Mucosa of rectum (tissue), 2 donors: ENCODE data around the gene GLB1L2.

Experiments
- H3K27ac ChIP-seq, 2 donors: one replicate each; pipeline ENCODE4 v1.7.0; 2013; ENCODE audit warnings: inconsistent platforms in 2 of 2, low read depth in 2 of 2, low read length in 2 of 2
- H3K27me3 ChIP-seq, 2 donors: one replicate each; pipeline ENCODE4 v1.7.0; 2013; ENCODE audit warnings: low read length in 2 of 2; ENCODE audit not compliant: control insufficient read depth in 2 of 2, insufficient read depth in 2 of 2
- H3K36me3 ChIP-seq, 2 donors: one replicate each; pipeline ENCODE4 v1.7.0; 2013; ENCODE audit warnings: low read length in 2 of 2; ENCODE audit not compliant: control insufficient read depth in 2 of 2, insufficient read depth in 2 of 2
- H3K4me1 ChIP-seq, 2 donors: one replicate each; pipeline ENCODE4 v1.7.0; 2013; ENCODE audit warnings: low read length in 2 of 2, mild to moderate bottlenecking in 1 of 2; ENCODE audit not compliant: control insufficient read depth in 2 of 2, insufficient read depth in 2 of 2
- H3K4me3 ChIP-seq, 2 donors: one replicate each; pipeline ENCODE4 v1.7.0; 2013; ENCODE audit warnings: low read length in 2 of 2
- H3K9ac ChIP-seq, 2 donors: one replicate each; pipeline ENCODE4 v1.7.0; 2013; ENCODE audit warnings: low read length in 2 of 2, low read depth in 1 of 2, mild to moderate bottlenecking in 1 of 2
- H3K9me3 ChIP-seq, 2 donors: one replicate each; pipeline ENCODE4 v1.7.0; 2013; ENCODE audit warnings: low read length in 2 of 2; ENCODE audit not compliant: control insufficient read depth in 2 of 2
- donor health status: healthy.
- donor health status: Normal muscosa, but diverticular disease.

The GLB1L2 gene

DNA sequence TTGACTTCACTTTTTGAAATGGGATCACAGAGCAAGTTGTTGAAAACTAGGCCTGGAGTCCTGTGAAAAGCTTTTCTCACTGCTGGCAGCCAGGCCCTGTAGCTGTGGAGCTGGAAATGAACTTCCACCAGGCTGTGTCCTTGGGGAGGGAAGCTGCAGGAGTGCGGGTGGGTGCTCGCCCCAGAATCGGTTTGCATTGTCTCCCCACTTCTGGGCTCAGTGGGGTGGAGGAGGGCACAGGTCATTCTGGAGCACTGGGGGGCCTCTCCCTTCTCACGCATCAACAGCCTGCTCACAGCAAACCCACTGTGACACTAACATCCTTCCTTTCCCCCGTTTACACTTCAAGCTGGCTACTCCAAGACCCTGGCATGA lies 15.2 kb downstream of the GLB1L2 start:
- no peak overlapping the region for H3K27ac ChIP-seq
- no peak overlapping the region for H3K4me3 ChIP-seq
- H3K9ac ChIP-seq, result no peak overlapping the region
- H3K36me3 ChIP-seq, result no peaks in the 10 kb centered on the region
- H3K27me3 ChIP-seq, result no peaks in the 10 kb centered on the region
- H3K9me3 ChIP-seq, result no peaks in the 10 kb centered on the region
- no peaks in the 10 kb centered on the region for H3K4me1 ChIP-seq

DNA sequence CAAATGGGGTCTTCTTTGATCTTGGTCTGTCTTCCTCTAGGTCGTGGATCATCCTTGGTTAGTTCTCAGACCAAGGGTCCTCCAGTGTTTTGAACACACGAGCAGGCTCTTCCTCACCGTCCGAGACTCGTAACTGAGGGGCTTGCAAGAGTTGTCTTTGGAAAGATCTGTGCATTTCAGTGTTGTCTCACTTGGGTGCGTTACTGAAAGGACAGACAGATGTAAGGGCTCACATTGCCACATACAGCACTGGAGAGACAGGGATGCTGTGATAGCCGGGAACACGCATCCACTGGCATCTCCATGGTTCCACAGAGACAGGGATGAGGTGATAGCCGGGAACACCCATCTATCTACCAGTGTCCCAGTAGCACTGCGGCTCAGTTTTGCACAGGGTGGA lies 15.7 kb downstream of the GLB1L2 start:
- no peak overlapping the region for H3K27ac ChIP-seq
- H3K9me3 ChIP-seq, result no peaks in the 10 kb centered on the region
- H3K36me3 ChIP-seq, result no peaks in the 10 kb centered on the region
- no peaks in the 10 kb centered on the region for H3K4me1 ChIP-seq
- no peak overlapping the region for H3K4me3 ChIP-seq
- no peaks in the 10 kb centered on the region for H3K27me3 ChIP-seq
- no peak overlapping the region for H3K9ac ChIP-seq

DNA sequence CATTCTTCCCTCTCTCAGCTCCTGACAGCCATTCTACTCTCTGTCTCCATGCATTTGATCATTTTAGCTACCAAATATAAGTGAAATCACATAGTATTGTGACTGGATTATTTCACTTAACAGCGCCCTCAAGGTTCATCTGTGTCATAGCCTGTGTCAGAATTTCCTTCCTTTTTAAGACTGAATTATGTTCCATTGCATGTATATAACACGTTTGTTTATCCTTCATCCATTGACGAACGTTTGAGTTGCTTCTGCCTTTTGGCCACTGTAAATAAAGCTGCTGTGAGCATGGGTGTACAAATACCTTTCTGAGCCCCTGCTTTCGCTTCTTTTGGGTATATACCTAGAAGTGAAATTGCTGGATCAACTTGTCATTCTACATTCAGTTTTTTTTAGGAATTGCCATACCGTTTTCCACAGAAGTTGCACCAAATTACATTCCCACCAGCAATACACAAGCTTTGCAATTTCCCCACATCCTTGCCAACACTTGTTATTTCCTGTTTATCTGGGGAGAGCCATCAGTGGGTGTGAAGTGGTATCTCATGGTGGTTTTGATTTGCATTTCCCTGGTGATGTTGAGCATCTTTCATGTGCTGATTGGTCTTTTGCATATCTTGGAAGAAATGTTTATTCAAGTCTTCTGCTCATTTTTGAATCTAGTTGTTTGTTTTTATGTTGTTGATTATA lies 17.5 kb downstream of the GLB1L2 start:
- Histone ChIP-seq H3K9ac (no peak overlapping the region), H3K27me3 (no peaks in the 10 kb centered on the region), H3K4me3 (no peak overlapping the region), H3K36me3 (no peaks in the 10 kb centered on the region), H3K9me3 (no peaks in the 10 kb centered on the region), H3K27ac (no peak overlapping the region), H3K4me1 (no peaks in the 10 kb centered on the region)

DNA sequence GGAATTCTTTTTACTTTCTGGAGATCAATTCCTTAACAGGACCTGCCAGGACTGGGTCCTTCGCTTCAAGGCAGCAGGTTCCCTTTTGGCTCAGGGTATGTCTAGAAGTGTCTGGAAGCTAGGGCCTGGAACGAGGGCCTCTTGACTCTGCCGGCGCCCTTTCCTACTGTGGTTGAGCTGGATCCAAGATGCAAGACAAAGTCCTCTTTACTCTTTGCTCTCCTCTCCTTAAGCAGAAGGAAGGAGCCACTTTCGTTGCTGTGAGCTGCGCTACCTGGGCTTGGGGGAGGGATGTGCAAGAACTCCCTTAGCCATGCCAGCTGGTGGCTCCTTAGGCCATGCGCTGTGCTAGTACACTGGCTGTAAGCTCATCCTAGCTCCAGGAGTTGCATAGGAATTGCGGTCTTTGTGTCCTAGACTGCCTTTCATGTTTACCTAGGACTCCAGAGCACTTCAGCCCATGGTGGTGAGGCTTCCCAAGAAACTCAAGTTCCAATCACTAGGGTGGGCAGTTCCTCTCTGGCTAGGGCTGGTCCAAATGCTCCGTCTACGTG lies 18.1 kb downstream of the GLB1L2 start:
- Histone ChIP-seq H3K27me3 (no peaks in the 10 kb centered on the region), H3K9me3 (no peaks in the 10 kb centered on the region), H3K27ac (no peak overlapping the region), H3K36me3 (no peaks in the 10 kb centered on the region), H3K9ac (no peak overlapping the region), H3K4me3 (no peak overlapping the region), H3K4me1 (no peaks in the 10 kb centered on the region)

DNA sequence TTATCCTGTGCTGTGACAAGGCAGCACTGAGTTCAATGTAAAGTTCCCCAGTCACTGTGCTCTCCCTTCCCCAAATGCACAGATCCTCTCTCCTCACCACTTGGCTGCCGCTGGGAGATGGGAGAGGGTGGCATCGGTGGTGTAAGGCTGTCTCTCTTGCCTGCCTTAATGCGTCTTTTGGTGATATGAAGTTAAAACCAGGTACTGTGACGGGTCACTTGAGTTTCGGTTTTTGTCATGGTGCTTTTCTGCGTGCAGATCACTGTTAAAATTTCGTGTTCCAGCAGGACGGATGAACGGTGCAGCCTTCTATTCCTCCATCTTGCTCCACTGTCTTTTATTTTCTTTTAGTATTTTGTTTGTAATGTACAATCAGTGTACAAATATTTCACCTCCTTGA lies 18.6 kb downstream of the GLB1L2 start:
- Histone ChIP-seq H3K9ac (no peak overlapping the region), H3K9me3 (no peaks in the 10 kb centered on the region), H3K4me3 (no peak overlapping the region), H3K27me3 (no peaks in the 10 kb centered on the region), H3K27ac (no peak overlapping the region), H3K36me3 (no peaks in the 10 kb centered on the region), H3K4me1 (no peaks in the 10 kb centered on the region)

DNA sequence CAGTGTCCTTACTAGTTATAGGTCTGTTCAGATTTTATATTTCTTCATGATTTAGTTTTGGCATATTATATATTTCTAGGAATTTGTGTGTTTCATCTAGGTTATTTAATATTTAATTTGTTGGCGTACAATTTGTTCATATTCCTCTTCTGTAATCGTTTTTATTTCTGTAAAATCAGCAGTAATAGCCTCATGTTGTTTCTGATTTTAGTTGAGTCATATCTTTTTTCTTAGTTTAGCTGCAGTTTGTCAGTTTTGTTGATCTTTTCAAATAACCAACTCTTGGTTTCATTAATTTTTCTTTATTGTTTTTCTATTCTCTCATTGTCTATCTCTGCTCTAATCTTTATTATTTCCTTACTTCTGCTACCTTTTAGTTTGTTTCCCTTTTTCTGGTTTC lies 20.3 kb downstream of the GLB1L2 start:
- peaks cover 0 to 1% of the 10 kb centered on the region in 2 donors for H3K4me1 ChIP-seq
- H3K4me3 ChIP-seq, result no peak overlapping the region
- H3K27me3 ChIP-seq, result no peaks in the 10 kb centered on the region
- H3K27ac ChIP-seq, result no peak overlapping the region
- no peaks in the 10 kb centered on the region for H3K36me3 ChIP-seq
- H3K9ac ChIP-seq, result no peak overlapping the region
- H3K9me3 ChIP-seq, result no peaks in the 10 kb centered on the region

DNA sequence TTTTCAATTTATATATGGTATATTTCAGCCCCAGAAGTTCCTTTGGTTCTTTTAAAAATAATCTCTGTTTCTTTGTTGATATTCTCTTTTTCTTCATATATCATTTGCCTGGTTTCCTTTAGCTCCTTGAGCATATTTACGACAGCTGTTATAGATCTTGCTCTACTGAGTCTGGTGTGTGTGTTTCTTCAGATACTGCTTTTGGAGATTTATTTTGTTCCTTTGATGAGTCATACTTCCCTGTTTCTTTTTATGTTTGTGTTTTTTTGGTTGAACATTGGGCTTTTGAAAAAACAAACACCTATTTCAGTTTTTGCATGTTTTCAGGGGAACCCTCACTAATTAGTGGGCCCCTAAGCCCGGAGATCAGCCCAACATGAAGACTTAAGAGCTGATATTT lies 23.3 kb downstream of the GLB1L2 start:
- Histone ChIP-seq H3K9ac (no peak overlapping the region), H3K27me3 (no peaks in the 10 kb centered on the region), H3K27ac (no peak overlapping the region), H3K36me3 (peaks cover 0 to 2% of the 10 kb centered on the region in 2 donors), H3K4me3 (no peak overlapping the region), H3K9me3 (no peaks in the 10 kb centered on the region), H3K4me1 (peaks cover 2 to 5% of the 10 kb centered on the region in 2 donors)

DNA sequence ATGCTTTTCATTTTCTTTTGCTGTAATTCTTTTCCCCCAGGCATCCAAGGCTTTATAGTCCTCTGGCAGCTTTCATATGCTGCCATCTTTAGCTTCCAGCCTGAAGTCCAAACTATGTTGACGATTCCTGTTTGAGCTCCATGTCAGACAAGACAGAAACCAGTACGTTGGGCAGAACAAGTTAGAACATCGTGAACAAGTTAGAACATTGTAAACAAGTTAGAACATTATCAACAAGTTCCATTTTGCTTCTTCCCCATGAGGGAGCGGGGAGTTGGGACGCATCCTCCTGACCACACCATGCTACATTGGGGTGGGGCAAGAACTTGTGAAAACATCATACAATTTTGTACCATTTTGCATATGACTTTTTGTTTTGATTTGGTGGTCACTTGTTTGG lies 23.9 kb downstream of the GLB1L2 start:
- Histone ChIP-seq H3K4me3 (no peak overlapping the region), H3K36me3 (peaks cover 0 to 2% of the 10 kb centered on the region in 2 donors), H3K27ac (no peak overlapping the region), H3K9ac (no peak overlapping the region), H3K27me3 (no peaks in the 10 kb centered on the region), H3K4me1 (peaks cover 2 to 5% of the 10 kb centered on the region in 2 donors), H3K9me3 (no peaks in the 10 kb centered on the region)

DNA sequence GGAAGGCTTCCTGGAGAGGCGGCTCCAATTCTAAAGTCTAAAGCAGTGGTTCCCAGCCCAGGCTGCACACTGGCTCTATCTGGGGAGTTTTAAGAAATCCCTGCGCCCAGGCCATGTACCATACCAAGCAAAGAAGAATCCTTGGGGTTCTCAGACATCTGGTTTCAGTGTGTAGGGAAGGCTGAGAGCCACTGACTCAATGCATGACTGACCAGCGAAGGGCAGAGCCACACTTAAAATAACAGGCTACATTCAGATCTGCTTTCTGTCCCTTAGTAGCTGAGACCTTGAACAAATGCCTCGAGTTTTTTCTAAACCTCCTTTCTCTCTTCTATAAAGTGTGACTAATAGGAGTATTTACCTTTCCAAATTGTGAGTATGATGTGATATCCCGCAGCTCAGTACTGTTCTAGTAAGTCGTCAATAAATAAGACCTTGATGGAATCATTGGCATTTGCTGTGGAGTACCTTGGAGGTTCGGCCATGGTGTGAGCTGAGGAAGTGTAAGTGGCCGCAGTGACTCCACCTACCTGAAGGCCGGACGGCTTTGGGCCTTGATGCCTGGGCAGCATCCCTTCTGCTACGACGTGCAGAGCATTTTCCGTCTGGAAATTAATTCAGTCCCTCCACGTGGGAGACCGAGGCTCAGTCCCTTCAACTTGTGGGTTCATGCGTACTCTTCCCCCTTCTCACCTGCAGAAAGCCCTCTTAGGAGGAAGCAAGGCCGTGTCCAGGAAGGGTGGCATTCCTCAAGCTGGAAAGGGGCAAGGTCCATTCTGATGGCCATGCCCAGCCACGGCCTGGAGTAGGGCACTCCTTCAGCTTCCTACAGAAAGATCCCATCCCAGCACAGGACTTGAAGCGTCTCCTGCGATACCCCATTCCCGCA lies 25.1 kb downstream of the GLB1L2 start:
- Histone ChIP-seq H3K36me3 (peaks cover 0 to 2% of the 10 kb centered on the region in 2 donors), H3K9ac (no peak overlapping the region), H3K9me3 (no peaks in the 10 kb centered on the region), H3K27ac (no peak overlapping the region), H3K4me3 (no peak overlapping the region), H3K27me3 (no peaks in the 10 kb centered on the region), H3K4me1 (peaks cover 2 to 5% of the 10 kb centered on the region in 2 donors)

DNA sequence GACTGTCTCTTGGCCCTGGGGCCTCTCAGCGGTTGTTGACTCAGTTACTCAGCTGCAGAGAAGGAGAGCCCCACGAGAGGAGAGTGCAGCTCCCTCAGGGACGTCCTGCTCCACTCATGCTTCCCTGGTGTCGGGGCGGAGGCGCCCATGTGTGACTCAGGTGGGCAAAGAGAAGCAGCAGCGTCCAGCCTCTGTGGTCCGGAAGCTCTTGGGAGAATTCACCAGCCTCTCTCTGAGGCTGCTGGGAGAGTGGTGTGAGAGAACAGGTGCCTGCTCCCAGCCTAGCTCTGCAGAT lies 25.7 kb downstream of the GLB1L2 start:
- Histone ChIP-seq H3K4me1 (peaks cover 2 to 5% of the 10 kb centered on the region in 2 donors), H3K27ac (no peak overlapping the region), H3K36me3 (peaks cover 0 to 2% of the 10 kb centered on the region in 2 donors), H3K9me3 (no peaks in the 10 kb centered on the region), H3K4me3 (no peak overlapping the region), H3K9ac (no peak overlapping the region), H3K27me3 (no peaks in the 10 kb centered on the region)
